HT1080 (cell line): ENCODE results near the gene AP3D1. TPM values are rescaled to one million over a fixed set of nuclear protein-coding genes. Genes with fewer than 3 reads are reported as not detected.
"Not testable (repeated sequence)": the region's sequence is repeated elsewhere in the genome, so short reads cannot be mapped to it uniquely, and the experiment has no call there.

Source experiments
- DNase-seq: peaks from one replicate; pipeline ENCODE4 v3.0.0-alpha.2; 2015; ENCODE audit warnings: low read depth
- total RNA-seq: library from RNA; depleted of rRNA; stranded (reverse); fragments of >200 nt; shearing (Covaris generic); gene quantifications from 2 replicates; pipeline ENCODE4 v1.2.3, GENCODE V29; 2014

Gene AP3D1
- total RNA-seq, 1 experiment from 2014 or later, result 146 TPM

GRCh38 chr19:2157452-2157851 lies 6.1 kb upstream of the AP3D1 start:
- DNase-seq, result no peak

GRCh38 chr19:2154587-2155075 lies 3.3 kb upstream of the AP3D1 start:
- no peak for DNase-seq

- DNase-seq, result no peak
Observed at GRCh38 chr19:2150794-2151338, 500 bp downstream of the AP3D1 start.

- no peak for DNase-seq
Observed at GRCh38 chr19:2149980-2150793, 1.2 kb downstream of the AP3D1 start.

GRCh38 chr19:2148482-2149135 lies 2.8 kb downstream of the AP3D1 start:
- no peak for DNase-seq

- no peak for DNase-seq
Observed at GRCh38 chr19:2145831-2146241, 5.5 kb downstream of the AP3D1 start.

- DNase-seq, result no peak
Observed at GRCh38 chr19:2144190-2144589, 7.2 kb downstream of the AP3D1 start.

GRCh38 chr19:2142173-2142829 lies 9.1 kb downstream of the AP3D1 start:
- no peak for DNase-seq

- no peak for DNase-seq
Observed at GRCh38 chr19:2140138-2140569, 11.2 kb downstream of the AP3D1 start.

GRCh38 chr19:2139385-2140137 lies 11.8 kb downstream of the AP3D1 start:
- no peak for DNase-seq

- no peak for DNase-seq
Observed at GRCh38 chr19:2138061-2138728, 13.2 kb downstream of the AP3D1 start.

GRCh38 chr19:2136796-2137195 lies 14.6 kb downstream of the AP3D1 start:
- DNase-seq, result no peak

GRCh38 chr19:2135474-2136402 lies 15.6 kb downstream of the AP3D1 start:
- DNase-seq, result no peak

- no peak for DNase-seq
Observed at GRCh38 chr19:2132731-2133490, 18.5 kb downstream of the AP3D1 start.

- DNase-seq, result no peak
Observed at GRCh38 chr19:2132191-2132590, 19.2 kb downstream of the AP3D1 start.

GRCh38 chr19:2131012-2131975 lies 20.1 kb downstream of the AP3D1 start:
- not testable (repeated sequence) for DNase-seq
